SK-N-SH (cell line): ENCODE results near the gene ADGRB2. TPM values are rescaled to one million over a fixed set of nuclear protein-coding genes. Genes with fewer than 3 reads are reported as not detected.

Experiments
- CTCF ChIA-PET: fragments of 300-600, 350-600 bp; formaldehyde crosslinking; extraction: SDS; loops from one replicate; lab custom pipeline; 2021; lab: Yijun Ruan, JAX
- POLR2A ChIA-PET: fragments of 350-600 bp; sonication (Branson Sonifier 250); formaldehyde crosslinking; extraction: SDS; loops from one replicate; lab custom pipeline; 2020; ENCODE audit warnings: antibody characterized with exemption, inconsistent platforms; lab: Yijun Ruan, JAX
- DNase-seq: peaks from one replicate; pipeline ENCODE4 v3.0.0; 2012
- H2AFZ ChIP-seq: fragments of 200-600 bp; sonication (generic); 2 replicates; pipeline ENCODE4 v1.8.1; 2016; ENCODE audit warnings: antibody characterized with exemption, mild to moderate bottlenecking, low read depth
- H3F3A ChIP-seq: fragments of 200-600 bp; sonication (generic); replicated peaks from 2 replicates; pipeline ENCODE3; 2016; ENCODE audit warnings: antibody characterized with exemption, mild to moderate bottlenecking; ENCODE audit not compliant: insufficient read depth
- H3K27ac ChIP-seq, 2 experiments: fragments of 200-500 bp in 1 of 2; fragments of 200-600 bp in 1 of 2; sonication (Bioruptor generic) in 1 of 2; sonication (generic), shearing (Covaris generic) in 1 of 2; 2 replicates each; pipeline versions ENCODE4 v1.5.1 to v1.6.1; 2014 to 2016; ENCODE audit warnings: low read depth in 2 of 2, inconsistent platforms in 1 of 2, low read length in 1 of 2, mild to moderate bottlenecking in 1 of 2, mixed read lengths in 1 of 2
- H3K27me3 ChIP-seq: fragments of 200-600 bp; sonication (generic), shearing (Covaris generic); 2 replicates; pipeline ENCODE4 v1.6.1; 2016; ENCODE audit warnings: mixed run types; ENCODE audit not compliant: insufficient read depth
- H3K36me3 ChIP-seq, 2 experiments: fragments of 200-500 bp in 1 of 2; fragments of 200-600 bp in 1 of 2; sonication (Bioruptor generic) in 1 of 2; sonication (generic) in 1 of 2; replicated peaks in 1 of 2; 2 replicates each; pipeline versions ENCODE3 to v1.5.1; 2014 to 2016; ENCODE audit warnings: low read length in 1 of 2, mild to moderate bottlenecking in 1 of 2; ENCODE audit not compliant: insufficient read depth in 2 of 2, control insufficient read depth in 1 of 2
- H3K4me1 ChIP-seq, 2 experiments: fragments of 200-500 bp in 1 of 2; fragments of 200-600 bp in 1 of 2; sonication (Bioruptor generic) in 1 of 2; sonication (generic), shearing (Covaris generic) in 1 of 2; 2 replicates each; pipeline versions ENCODE4 v1.5.1 to v1.6.1; 2014 to 2016; ENCODE audit warnings: low read depth in 1 of 2, low read length in 1 of 2, mixed run types in 1 of 2; ENCODE audit not compliant: insufficient read depth in 2 of 2, control insufficient read depth in 1 of 2
- H3K4me2 ChIP-seq: fragments of 200-600 bp; sonication (generic), shearing (Covaris generic); 2 replicates; pipeline ENCODE4 v1.6.1; 2017; ENCODE audit warnings: mixed run types
- H3K4me3 ChIP-seq, 2 experiments: fragments of 200-500 bp in 1 of 2; fragments of 200-600 bp in 1 of 2; sonication (Bioruptor generic) in 1 of 2; sonication (generic), shearing (Covaris generic) in 1 of 2; 2 replicates each; pipeline versions ENCODE4 v1.5.1 to v1.8.1; 2014 to 2016; ENCODE audit warnings: low read depth in 2 of 2, inconsistent platforms in 1 of 2, low read length in 1 of 2, mild to moderate bottlenecking in 1 of 2, mixed read lengths in 1 of 2, moderate library complexity in 1 of 2
- H3K79me2 ChIP-seq: fragments of 200-600 bp; sonication (generic); 2 replicates; pipeline ENCODE4 v1.8.1; 2017; ENCODE audit warnings: mild to moderate bottlenecking; ENCODE audit not compliant: insufficient read depth
- H3K9ac ChIP-seq: fragments of 200-600 bp; sonication (generic); 2 replicates; pipeline ENCODE4 v1.6.1; 2017; ENCODE audit warnings: mixed run types
- H3K9me2 ChIP-seq: fragments of 200-600 bp; sonication (generic); 2 replicates; pipeline ENCODE4 v1.6.1; 2017; ENCODE audit warnings: mixed run types
- H3K9me3 ChIP-seq: fragments of 200-600 bp; sonication (generic); 2 replicates; pipeline ENCODE4 v1.6.1; 2017; ENCODE audit warnings: mixed run types, mild to moderate bottlenecking, moderate library complexity
- H4K20me1 ChIP-seq: fragments of 200-600 bp; sonication (generic); 2 replicates; pipeline ENCODE4 v1.6.1; 2017; ENCODE audit warnings: mild to moderate bottlenecking, mixed run types; ENCODE audit not compliant: insufficient read depth
- ELF1 ChIP-seq: IDR thresholded peaks from 2 replicates; pipeline ENCODE4 v1.4.0; 2012
- EZH2phosphoT487 ChIP-seq: fragments of 200-600 bp; sonication (generic); IDR thresholded peaks from 2 replicates; pipeline ENCODE4 v1.6.1; 2017; ENCODE audit warnings: low read depth, mixed run types, mild to moderate bottlenecking, antibody characterized with exemption, moderate library complexity, borderline replicate concordance
- FOSL2 ChIP-seq: IDR thresholded peaks from 2 replicates; pipeline ENCODE4 v1.4.0; 2012; ENCODE audit warnings: low read depth, mild to moderate bottlenecking, moderate library complexity, borderline replicate concordance
- JUND ChIP-seq: IDR thresholded peaks from 2 replicates; pipeline ENCODE4 v1.4.0; 2012
- MEF2A ChIP-seq: IDR thresholded peaks from 2 replicates; pipeline ENCODE4 v1.4.0; 2012; ENCODE audit warnings: low read depth, borderline replicate concordance
- MXI1 ChIP-seq: IDR thresholded peaks from 2 replicates; pipeline ENCODE4 v1.6.1; 2012; ENCODE audit warnings: mild to moderate bottlenecking, low read depth, low read length, improper control_type of control experiment
- NFIC ChIP-seq: IDR thresholded peaks from 2 replicates; pipeline ENCODE4 v1.4.0; 2012; ENCODE audit warnings: borderline replicate concordance
- POLR2AphosphoS5 ChIP-seq: IDR thresholded peaks from 2 replicates; pipeline ENCODE4 v1.6.1; 2012; ENCODE audit warnings: low read depth, low read length
- RCOR1 ChIP-seq: fragments of 150-350 bp; IDR thresholded peaks from 2 replicates; pipeline ENCODE4 v1.6.1; 2017; ENCODE audit warnings: antibody characterized with exemption, low read length
- SMC3 ChIP-seq: IDR thresholded peaks from 2 replicates; pipeline ENCODE4 v1.6.1; 2012; ENCODE audit warnings: low read depth, low read length, improper control_type of control experiment
- TAF1 ChIP-seq: IDR thresholded peaks from 2 replicates; pipeline ENCODE4 v1.6.1; 2012; ENCODE audit warnings: low read depth, mild to moderate bottlenecking, low read length, moderate library complexity, borderline replicate concordance
- TCF12 ChIP-seq: IDR thresholded peaks from 2 replicates; pipeline ENCODE4 v1.4.0; 2012
- TEAD4 ChIP-seq: IDR thresholded peaks from 2 replicates; pipeline ENCODE4 v1.4.0; 2012; ENCODE audit warnings: mild to moderate bottlenecking, borderline replicate concordance; ENCODE audit not compliant: insufficient read depth
- YY1 ChIP-seq: IDR thresholded peaks from 2 replicates; pipeline ENCODE4 v1.4.0; 2012; ENCODE audit warnings: low read depth, mild to moderate bottlenecking
- WGBS: methylation state at CpG from one replicate; pipeline ENCODE4 v1.1.6; 2017; ENCODE audit warnings: low lambda C conversion rate; 5-methylcytosine and 5-hydroxymethylcytosine counted together
- polyA plus RNA-seq, 3 experiments: library from polyadenylated mRNA; depleted of rRNA; stranded (reverse); fragments of >200 nt; gene quantifications; 2 replicates each; pipeline ENCODE4 v1.2.3, GENCODE V29; 2012
- TF ChIP-seq, protein P1 (sequence below): IDR thresholded peaks from 2 replicates; pipeline ENCODE4 v1.4.0; 2012; ENCODE audit warnings: low read depth
- TF ChIP-seq, protein P2 (sequence below): IDR thresholded peaks from 2 replicates; pipeline ENCODE4; 2012
- TF ChIP-seq, protein P3 (sequence below): IDR thresholded peaks from 2 replicates; pipeline ENCODE4 v1.4.0; 2012; ENCODE audit warnings: low read depth, borderline replicate concordance
- TF ChIP-seq, protein P4 (sequence below): fragments of 200-600 bp; sonication (generic); IDR thresholded peaks from 2 replicates; pipeline ENCODE4 v1.6.1; 2017; ENCODE audit warnings: antibody characterized with exemption, mild to moderate bottlenecking, moderate library complexity

Gene ADGRB2
- polyA plus RNA-seq, 1 of the 3 experiments (the other 2 are of a cell fraction): 13.0 TPM

DNA sequence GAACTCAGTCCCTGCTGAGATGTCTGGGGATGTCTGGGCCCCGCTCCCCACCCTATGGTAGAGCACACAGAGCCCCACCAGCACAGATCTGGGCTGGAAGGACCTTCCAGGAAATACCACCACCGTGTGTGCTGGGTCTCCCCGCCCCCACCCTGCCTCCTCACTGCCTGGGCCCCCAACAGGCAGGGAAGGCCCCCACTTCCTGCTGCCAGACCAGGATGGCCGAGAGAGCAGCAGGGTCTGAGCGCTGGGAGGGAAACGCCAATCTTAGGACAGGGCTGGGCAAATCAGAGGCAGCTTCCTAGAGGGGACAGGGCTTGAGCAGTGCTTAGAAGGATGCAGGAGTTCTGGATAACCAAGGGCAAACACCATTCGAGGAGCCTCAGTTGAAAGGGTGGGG, 11.9 kb downstream of the ADGRB2 start:
- H3K27me3 ChIP-seq: no peaks in the 10 kb centered on the region
- H3K4me3 ChIP-seq: no peak overlapping the region
- H3K36me3 ChIP-seq: peaks cover 0 to 2% of the 10 kb centered on the region in 2 experiments
- H3K9ac ChIP-seq: no peak overlapping the region
- 85% methylated on average over 4 of the region's 7 CpGs for WGBS
- TF ChIP-seq, protein P1, sequence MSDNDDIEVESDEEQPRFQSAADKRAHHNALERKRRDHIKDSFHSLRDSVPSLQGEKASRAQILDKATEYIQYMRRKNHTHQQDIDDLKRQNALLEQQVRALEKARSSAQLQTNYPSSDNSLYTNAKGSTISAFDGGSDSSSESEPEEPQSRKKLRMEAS: no peak
- TF ChIP-seq MEF2A (no peak), ELF1 (no peak), YY1 (no peak), EZH2phosphoT487 (no peak), NFIC (no peak)
- TF ChIP-seq, all 33 proteins: peak for 0
- Histone ChIP-seq H3F3A (peaks cover 8% of the 10 kb centered on the region), H4K20me1 (peaks cover 9% of the 10 kb centered on the region; the same call in 1 of the 2 replicates), H3K4me1 (peaks cover 35 to 65% of the 10 kb centered on the region in 2 experiments; a peak in 3 of 4 replicates), H2AFZ (no peak overlapping the region), H3K4me2 (no peak overlapping the region), H3K9me3 (no peaks in the 10 kb centered on the region), H3K79me2 (no peaks in the 10 kb centered on the region), H3K9me2 (no peaks in the 10 kb centered on the region), H3K27ac (no peak overlapping the region; a peak in 1 of 4 replicates)
- ChIA-PET CTCF (interaction anchor here (1.4 to 25.0 kb wide), 7 partner anchors 7 to 189 kb away, joined by 5 to 707 read pairs (median 15); no protein-coding TSS in a partner anchor), POLR2A (no interaction called here)
- DNase-seq: no peak

DNA sequence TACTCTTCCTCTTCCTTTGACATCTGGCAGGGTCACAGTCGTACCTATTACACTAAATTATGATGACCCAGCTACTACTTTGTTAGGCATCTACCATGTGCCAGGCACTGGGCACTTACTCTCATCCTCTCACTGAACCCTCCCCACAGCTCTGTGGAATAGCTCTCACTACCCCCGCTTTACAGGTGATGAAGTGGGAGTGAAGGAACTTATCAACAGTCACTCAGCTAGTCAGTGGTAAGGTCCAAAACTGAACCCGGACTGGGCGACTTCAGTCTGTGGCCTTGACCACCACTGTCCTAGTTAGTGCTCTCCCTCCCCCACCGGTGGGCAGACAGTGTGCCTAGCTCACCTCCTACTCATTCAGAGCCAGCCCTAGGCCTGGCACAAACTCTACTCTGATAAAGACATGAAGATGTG, 12.3 kb downstream of the ADGRB2 start:
- CTCF ChIA-PET: interaction anchor here (1.2 to 25.0 kb wide), 7 partner anchors 11 to 188 kb away, joined by 5 to 707 read pairs (median 5); no protein-coding TSS in a partner anchor
- Histone ChIP-seq H3K36me3 (peaks cover 0 to 2% of the 10 kb centered on the region in 2 experiments), H3K79me2 (no peaks in the 10 kb centered on the region)
- TF ChIP-seq, protein P1: no peak
- no peak for TF ChIP-seq JUND
- no peak for TF ChIP-seq FOSL2
- no peak for TF ChIP-seq TCF12
- no peak for TF ChIP-seq POLR2AphosphoS5
- TF ChIP-seq, protein P2, sequence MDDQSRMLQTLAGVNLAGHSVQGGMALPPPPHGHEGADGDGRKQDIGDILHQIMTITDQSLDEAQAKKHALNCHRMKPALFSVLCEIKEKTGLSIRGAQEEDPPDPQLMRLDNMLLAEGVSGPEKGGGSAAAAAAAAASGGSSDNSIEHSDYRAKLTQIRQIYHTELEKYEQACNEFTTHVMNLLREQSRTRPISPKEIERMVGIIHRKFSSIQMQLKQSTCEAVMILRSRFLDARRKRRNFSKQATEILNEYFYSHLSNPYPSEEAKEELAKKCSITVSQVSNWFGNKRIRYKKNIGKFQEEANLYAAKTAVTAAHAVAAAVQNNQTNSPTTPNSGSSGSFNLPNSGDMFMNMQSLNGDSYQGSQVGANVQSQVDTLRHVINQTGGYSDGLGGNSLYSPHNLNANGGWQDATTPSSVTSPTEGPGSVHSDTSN: no peak
- TF ChIP-seq SMC3: no peak
- TF ChIP-seq TEAD4: no peak
- TF ChIP-seq RCOR1: no peak
- TF ChIP-seq, protein P3, sequence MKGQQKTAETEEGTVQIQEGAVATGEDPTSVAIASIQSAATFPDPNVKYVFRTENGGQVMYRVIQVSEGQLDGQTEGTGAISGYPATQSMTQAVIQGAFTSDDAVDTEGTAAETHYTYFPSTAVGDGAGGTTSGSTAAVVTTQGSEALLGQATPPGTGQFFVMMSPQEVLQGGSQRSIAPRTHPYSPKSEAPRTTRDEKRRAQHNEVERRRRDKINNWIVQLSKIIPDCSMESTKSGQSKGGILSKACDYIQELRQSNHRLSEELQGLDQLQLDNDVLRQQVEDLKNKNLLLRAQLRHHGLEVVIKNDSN: no peak
- no peak for TF ChIP-seq TAF1
- TF ChIP-seq, protein P4, sequence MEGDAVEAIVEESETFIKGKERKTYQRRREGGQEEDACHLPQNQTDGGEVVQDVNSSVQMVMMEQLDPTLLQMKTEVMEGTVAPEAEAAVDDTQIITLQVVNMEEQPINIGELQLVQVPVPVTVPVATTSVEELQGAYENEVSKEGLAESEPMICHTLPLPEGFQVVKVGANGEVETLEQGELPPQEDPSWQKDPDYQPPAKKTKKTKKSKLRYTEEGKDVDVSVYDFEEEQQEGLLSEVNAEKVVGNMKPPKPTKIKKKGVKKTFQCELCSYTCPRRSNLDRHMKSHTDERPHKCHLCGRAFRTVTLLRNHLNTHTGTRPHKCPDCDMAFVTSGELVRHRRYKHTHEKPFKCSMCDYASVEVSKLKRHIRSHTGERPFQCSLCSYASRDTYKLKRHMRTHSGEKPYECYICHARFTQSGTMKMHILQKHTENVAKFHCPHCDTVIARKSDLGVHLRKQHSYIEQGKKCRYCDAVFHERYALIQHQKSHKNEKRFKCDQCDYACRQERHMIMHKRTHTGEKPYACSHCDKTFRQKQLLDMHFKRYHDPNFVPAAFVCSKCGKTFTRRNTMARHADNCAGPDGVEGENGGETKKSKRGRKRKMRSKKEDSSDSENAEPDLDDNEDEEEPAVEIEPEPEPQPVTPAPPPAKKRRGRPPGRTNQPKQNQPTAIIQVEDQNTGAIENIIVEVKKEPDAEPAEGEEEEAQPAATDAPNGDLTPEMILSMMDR: no peak
- TF ChIP-seq MXI1: no peak
- TF ChIP-seq EZH2phosphoT487: no peak
- TF ChIP-seq, all 33 proteins: peak for 0
- H3K9me2 ChIP-seq: no peaks in the 10 kb centered on the region
- H2AFZ ChIP-seq: no peak overlapping the region
- no peak for DNase-seq
- no peak overlapping the region for H3K9ac ChIP-seq
- H3K4me2 ChIP-seq: no peak overlapping the region
- no peaks in the 10 kb centered on the region for H3K9me3 ChIP-seq
- H3K27me3 ChIP-seq: no peaks in the 10 kb centered on the region
- H3K27ac ChIP-seq: no peak overlapping the region
- peaks cover 9% of the 10 kb centered on the region; the same call in 1 of the 2 replicates for H4K20me1 ChIP-seq
- POLR2A ChIA-PET: no interaction called here
- 89% methylated on average over 5 of the region's 5 CpGs for WGBS
- H3K4me1 ChIP-seq: peaks cover 35 to 69% of the 10 kb centered on the region in 2 experiments; a peak in 3 of 4 replicates
- no peak overlapping the region for H3K4me3 ChIP-seq
- peaks cover 8% of the 10 kb centered on the region for H3F3A ChIP-seq
